WTC11 (cell line): Measurements from ENCODE around the gene UBA3. TPM values are rescaled to one million over a fixed set of nuclear protein-coding genes. Genes with fewer than 3 reads are reported as not detected.

Source experiments
- AR ChIP-seq: fragments of 250-450 bp; sonication (Bioruptor Pico); IDR thresholded peaks from 2 replicates; pipeline ENCODE4 v1.9.0; 2021; ENCODE audit warnings: mild to moderate bottlenecking
- ARID4B ChIP-seq: sonication (generic); formaldehyde crosslinking; IDR thresholded peaks from 2 replicates; pipeline ENCODE4 v1.8.0; 2023; ENCODE audit warnings: missing genetic modification reagents, mild to moderate bottlenecking, borderline replicate concordance
- E2F1 ChIP-seq: sonication (generic); formaldehyde crosslinking; IDR thresholded peaks from 2 replicates; pipeline ENCODE4 v1.8.0; 2022; ENCODE audit warnings: mild to moderate bottlenecking, missing genetic modification reagents
- EMX1 ChIP-seq: fragments of 250-450 bp; sonication (Bioruptor Pico); IDR thresholded peaks from 2 replicates; pipeline ENCODE4 v1.8.0; 2021; ENCODE audit warnings: mild to moderate bottlenecking
- ESRRA ChIP-seq: sonication (generic); formaldehyde crosslinking; IDR thresholded peaks from 2 replicates; pipeline ENCODE4 v1.8.1; 2022; ENCODE audit warnings: mild to moderate bottlenecking, missing genetic modification reagents, borderline replicate concordance
- FOXK1 ChIP-seq: sonication (generic); formaldehyde crosslinking; IDR thresholded peaks from 2 replicates; pipeline ENCODE4 v1.8.0; 2022; ENCODE audit warnings: mild to moderate bottlenecking, moderate library complexity, missing genetic modification reagents
- JUN ChIP-seq: sonication (generic); formaldehyde crosslinking; IDR thresholded peaks from 2 replicates; pipeline ENCODE4 v1.8.0; 2023; ENCODE audit warnings: mild to moderate bottlenecking, missing genetic modification reagents
- MXD4 ChIP-seq: fragments of 250-450 bp; sonication (Bioruptor Pico); IDR thresholded peaks from 2 replicates; pipeline ENCODE4 v1.8.0; 2021; ENCODE audit warnings: mild to moderate bottlenecking, moderate library complexity, borderline replicate concordance
- NFE2L1 ChIP-seq: sonication (generic); formaldehyde crosslinking; IDR thresholded peaks from 2 replicates; pipeline ENCODE4 v1.8.1; 2023; ENCODE audit warnings: missing genetic modification reagents
- PRRX2 ChIP-seq: fragments of 250-450 bp; sonication (Bioruptor Pico); IDR thresholded peaks from 2 replicates; pipeline ENCODE4 v1.8.0; 2021; ENCODE audit warnings: mild to moderate bottlenecking
- RELA ChIP-seq: sonication (generic); formaldehyde crosslinking; IDR thresholded peaks from 2 replicates; pipeline ENCODE4 v1.8.1; 2022; ENCODE audit warnings: missing genetic modification reagents, mild to moderate bottlenecking, borderline replicate concordance
- RORB ChIP-seq: fragments of 250-450 bp; sonication (Bioruptor Pico); IDR thresholded peaks from 2 replicates; pipeline ENCODE4 v1.9.0; 2021; ENCODE audit warnings: mild to moderate bottlenecking
- SMAD4 ChIP-seq: sonication (generic); formaldehyde crosslinking; IDR thresholded peaks from 2 replicates; pipeline ENCODE4 v1.8.0; 2022; ENCODE audit warnings: mild to moderate bottlenecking, missing genetic modification reagents
- SP1 ChIP-seq: sonication (generic); formaldehyde crosslinking; conservative IDR thresholded peaks from 2 replicates; pipeline ENCODE4 v1.8.1; 2022; ENCODE audit warnings: missing genetic modification reagents
- STAT6 ChIP-seq: sonication (generic); formaldehyde crosslinking; conservative IDR thresholded peaks from 2 replicates; pipeline ENCODE4 v1.8.1; 2023; ENCODE audit warnings: mild to moderate bottlenecking, low read depth, missing genetic modification reagents, moderate library complexity
- ZNF281 ChIP-seq: sonication (generic); formaldehyde crosslinking; IDR thresholded peaks from 2 replicates; pipeline ENCODE4 v1.8.0; 2023; ENCODE audit warnings: mild to moderate bottlenecking, missing genetic modification reagents
- ZNF423 ChIP-seq: fragments of 250-450 bp; sonication (Bioruptor Pico); IDR thresholded peaks from 2 replicates; pipeline ENCODE4 v2.1.2; 2022; ENCODE audit warnings: mild to moderate bottlenecking, moderate library complexity
- ZNF532 ChIP-seq: fragments of 250-450 bp; sonication (Bioruptor Pico); IDR thresholded peaks from 2 replicates; pipeline ENCODE4 v1.9.0; 2021; ENCODE audit warnings: mild to moderate bottlenecking, borderline replicate concordance
- ZNF671 ChIP-seq: fragments of 250-450 bp; sonication (Bioruptor Pico); IDR thresholded peaks from 2 replicates; pipeline ENCODE4 v1.8.0; 2021; ENCODE audit warnings: mild to moderate bottlenecking
- total RNA-seq: library from RNA; stranded (reverse); gene quantifications from 3 replicates; pipeline ENCODE4 v1.2.3, GENCODE V29; 2021

The UBA3 gene
- total RNA-seq, 1 experiment from 2014 or later = 75.0 TPM

- TF ChIP-seq E2F1 (peak; percentile 87; the same call in 1 of the 2 replicates), ZNF281 (CRISPR knock-in tag) (peak; percentile 80), EMX1 (0 out of 2 replicates have a peak, but pooled peaks have one; percentile 64), ZNF532 (CRISPR knock-in tag) (no peak), ZNF671 (CRISPR knock-in tag) (peak; percentile 34; the same call in 1 of the 2 replicates), STAT6 (CRISPR knock-in tag) (no peak), RELA (CRISPR knock-in tag) (peak; percentile 84), MXD4 (CRISPR knock-in tag) (no peak), ESRRA (CRISPR knock-in tag) (peak; percentile 75; the same call in 1 of the 2 replicates), SP1 (CRISPR knock-in tag) (no peak; the same call in 1 of the 2 replicates), FOXK1 (CRISPR knock-in tag) (peak; percentile 85), ZNF423 (CRISPR knock-in tag) (peak; percentile 94), JUN (no peak), PRRX2 (CRISPR knock-in tag) (no peak), AR (CRISPR knock-in tag) (no peak), SMAD4 (CRISPR knock-in tag) (peak; percentile 13; the same call in 1 of the 2 replicates), NFE2L1 (peak; percentile 83; the same call in 1 of the 2 replicates), RORB (no peak), ARID4B (CRISPR knock-in tag) (peak; percentile 85; the same call in 1 of the 2 replicates)
- TF ChIP-seq, all 79 proteins: peak for 36
These were observed 66.7 kb downstream of the UBA3 start, which contains the start of gene EOGT (continued) for GRCh38 chr3:69013253-69014021.
